ENCODE results near the gene TMEM141.
A peak's percentile ranks its signal among the peaks of the same experiment; 100 is the strongest.
"Not testable (repeated sequence)": the region's sequence is repeated elsewhere in the genome, so short reads cannot be mapped to it uniquely, and the experiment has no call there.

The TMEM141 gene

GRCh38 chr9:136835932-136836904 lies 45.1 kb downstream of the TMEM141 start:
- H3K4me3 ChIP-seq (ENCODE audit: low read length) = no peak overlapping the region
- no peaks in the 10 kb centered on the region for H3K9me3 ChIP-seq (ENCODE audit: low read length)
- no peaks in the 10 kb centered on the region for H3K27me3 ChIP-seq (ENCODE audit: insufficient read depth, low read length)
- peaks cover 14% of the 10 kb centered on the region for H3K4me1 ChIP-seq (ENCODE audit: insufficient read depth, low read length)
- H3K36me3 ChIP-seq (ENCODE audit: insufficient read depth, low read length) = peaks cover 54% of the 10 kb centered on the region
- H2AFZ ChIP-seq (ENCODE audit: low read depth, low read length) = no peak overlapping the region

DNA sequence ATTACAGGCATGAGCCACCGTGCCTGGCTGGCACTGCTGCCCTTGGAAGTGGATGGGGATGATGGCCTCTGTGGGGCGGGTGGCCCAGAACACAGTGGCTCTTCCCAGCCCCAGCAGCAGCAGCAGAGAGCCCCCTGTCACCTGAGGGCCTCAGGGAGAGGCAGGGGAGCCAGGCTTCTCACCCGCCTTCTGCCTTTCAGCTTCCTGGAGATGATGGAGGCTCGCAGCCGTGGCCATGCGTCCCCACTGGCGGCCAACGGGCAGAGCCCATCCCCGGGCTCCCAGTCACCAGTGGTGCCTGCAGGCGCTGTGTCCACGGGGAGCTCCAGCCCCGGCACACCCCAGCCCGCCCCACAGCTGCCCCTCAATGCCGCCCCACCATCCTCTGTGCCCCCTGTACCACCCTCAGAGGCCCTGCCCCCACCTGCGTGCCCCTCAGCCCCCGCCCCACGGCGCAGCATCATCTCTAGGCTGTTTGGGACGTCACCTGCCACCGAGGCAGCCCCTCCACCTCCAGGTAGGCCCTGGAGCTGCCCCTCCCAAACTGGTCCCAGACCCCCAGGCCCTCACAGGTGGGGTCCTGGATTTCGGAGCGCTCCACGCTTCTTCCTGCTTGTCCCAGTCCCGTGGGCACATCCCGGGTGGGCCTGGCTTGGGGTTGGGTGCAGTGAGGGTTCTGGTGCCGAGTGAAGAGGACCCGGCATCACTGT lies 46.2 kb downstream of the TMEM141 start:
- no peaks in the 10 kb centered on the region for H3K27me3 ChIP-seq (ENCODE audit: insufficient read depth, low read length)
- H3K4me1 ChIP-seq (ENCODE audit: insufficient read depth, low read length) = peaks cover 23% of the 10 kb centered on the region
- H2AFZ ChIP-seq (ENCODE audit: low read depth, low read length) = no peak overlapping the region
- no peak overlapping the region for H3K4me3 ChIP-seq (ENCODE audit: low read length)
- H3K9me3 ChIP-seq (ENCODE audit: low read length) = no peaks in the 10 kb centered on the region
- H3K36me3 ChIP-seq (ENCODE audit: insufficient read depth, low read length) = peaks cover 43% of the 10 kb centered on the region

DNA sequence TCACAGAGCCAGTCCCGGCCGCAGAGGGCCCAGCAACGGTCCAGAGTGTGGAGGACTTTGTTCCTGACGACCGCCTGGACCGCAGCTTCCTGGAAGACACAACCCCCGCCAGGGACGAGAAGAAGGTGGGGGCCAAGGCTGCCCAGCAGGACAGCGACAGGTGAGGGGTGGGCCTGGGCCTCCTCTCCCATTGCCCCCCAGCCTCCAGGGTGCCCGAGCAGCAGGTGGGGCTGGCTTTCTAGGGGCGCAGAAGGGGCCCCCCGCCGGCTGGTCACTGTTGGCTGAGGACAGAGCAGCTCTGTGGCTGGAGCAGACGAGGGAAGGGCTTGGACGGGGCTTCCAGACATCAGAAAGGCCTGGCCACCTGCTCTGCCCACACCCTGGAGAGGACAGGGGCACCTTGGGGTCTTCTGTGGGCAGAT lies 46.7 kb downstream of the TMEM141 start:
- H3K9me3 ChIP-seq (ENCODE audit: low read length); H2AFZ ChIP-seq (ENCODE audit: low read depth, low read length); H3K27me3 ChIP-seq (ENCODE audit: insufficient read depth, low read length); H3K4me3 ChIP-seq (ENCODE audit: low read length): not testable (repeated sequence)
- H3K4me1 ChIP-seq (ENCODE audit: insufficient read depth, low read length) = peaks cover 26% of the 10 kb centered on the region
- peaks cover 38% of the 10 kb centered on the region for H3K36me3 ChIP-seq (ENCODE audit: insufficient read depth, low read length)

DNA sequence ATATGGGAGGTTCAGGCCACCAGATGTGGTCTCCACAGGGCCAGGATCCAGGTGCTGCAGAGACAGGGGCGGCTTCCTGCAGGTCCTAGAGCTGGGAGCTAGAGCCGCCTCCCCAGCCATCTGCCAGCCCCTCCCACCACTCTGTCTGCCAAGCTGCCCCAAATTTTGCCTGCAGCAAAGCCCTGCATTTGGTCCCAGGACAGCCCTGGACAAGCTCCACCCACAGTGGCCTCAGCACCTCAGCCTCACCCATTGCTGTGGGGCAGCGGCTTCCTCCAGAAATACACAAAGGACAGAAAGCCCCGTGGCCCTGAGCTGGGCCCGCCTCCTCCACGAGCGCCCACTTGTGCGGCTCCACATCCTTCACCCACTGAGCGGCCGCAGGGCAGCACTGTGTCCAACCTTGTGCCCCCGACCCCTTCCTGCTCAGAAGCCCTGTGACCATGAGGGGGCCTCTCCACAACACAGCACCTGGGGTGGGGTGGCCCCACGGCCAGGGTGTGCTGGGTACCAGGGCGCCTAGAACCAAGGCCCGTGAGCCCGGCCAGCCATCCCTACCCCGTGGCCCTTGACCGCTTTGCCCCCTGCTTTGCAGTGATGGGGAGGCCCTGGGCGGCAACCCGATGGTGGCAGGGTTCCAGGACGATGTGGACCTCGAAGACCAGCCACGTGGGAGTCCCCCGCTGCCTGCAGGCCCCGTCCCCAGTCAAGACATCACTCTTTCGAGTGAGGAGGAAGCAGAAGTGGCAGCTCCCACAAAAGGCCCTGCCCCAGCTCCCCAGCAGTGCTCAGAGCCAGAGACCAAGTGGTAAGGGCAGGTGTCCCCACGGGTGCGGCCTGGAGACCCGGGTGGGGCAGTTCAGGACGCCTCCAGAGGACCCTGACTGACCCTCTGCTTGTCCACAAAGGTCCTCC lies 47.4 kb downstream of the TMEM141 start:
- H3K36me3 ChIP-seq (ENCODE audit: insufficient read depth, low read length) = peaks cover 37% of the 10 kb centered on the region
- H3K9me3 ChIP-seq (ENCODE audit: low read length) = no peaks in the 10 kb centered on the region
- no peak overlapping the region for H2AFZ ChIP-seq (ENCODE audit: low read depth, low read length)
- no peak overlapping the region for H3K4me3 ChIP-seq (ENCODE audit: low read length)
- H3K27me3 ChIP-seq (ENCODE audit: insufficient read depth, low read length) = no peaks in the 10 kb centered on the region
- peaks cover 32% of the 10 kb centered on the region for H3K4me1 ChIP-seq (ENCODE audit: insufficient read depth, low read length)

GRCh38 chr9:136839229-136840139 lies 48.3 kb downstream of the TMEM141 start:
- Histone ChIP-seq H2AFZ (ENCODE audit: low read depth, low read length) (no peak overlapping the region), H3K27me3 (ENCODE audit: insufficient read depth, low read length) (no peaks in the 10 kb centered on the region), H3K4me3 (ENCODE audit: low read length) (no peak overlapping the region), H3K4me1 (ENCODE audit: insufficient read depth, low read length) (peaks cover 32% of the 10 kb centered on the region), H3K36me3 (ENCODE audit: insufficient read depth, low read length) (peaks cover 33% of the 10 kb centered on the region), H3K9me3 (ENCODE audit: low read length) (no peaks in the 10 kb centered on the region)

DNA sequence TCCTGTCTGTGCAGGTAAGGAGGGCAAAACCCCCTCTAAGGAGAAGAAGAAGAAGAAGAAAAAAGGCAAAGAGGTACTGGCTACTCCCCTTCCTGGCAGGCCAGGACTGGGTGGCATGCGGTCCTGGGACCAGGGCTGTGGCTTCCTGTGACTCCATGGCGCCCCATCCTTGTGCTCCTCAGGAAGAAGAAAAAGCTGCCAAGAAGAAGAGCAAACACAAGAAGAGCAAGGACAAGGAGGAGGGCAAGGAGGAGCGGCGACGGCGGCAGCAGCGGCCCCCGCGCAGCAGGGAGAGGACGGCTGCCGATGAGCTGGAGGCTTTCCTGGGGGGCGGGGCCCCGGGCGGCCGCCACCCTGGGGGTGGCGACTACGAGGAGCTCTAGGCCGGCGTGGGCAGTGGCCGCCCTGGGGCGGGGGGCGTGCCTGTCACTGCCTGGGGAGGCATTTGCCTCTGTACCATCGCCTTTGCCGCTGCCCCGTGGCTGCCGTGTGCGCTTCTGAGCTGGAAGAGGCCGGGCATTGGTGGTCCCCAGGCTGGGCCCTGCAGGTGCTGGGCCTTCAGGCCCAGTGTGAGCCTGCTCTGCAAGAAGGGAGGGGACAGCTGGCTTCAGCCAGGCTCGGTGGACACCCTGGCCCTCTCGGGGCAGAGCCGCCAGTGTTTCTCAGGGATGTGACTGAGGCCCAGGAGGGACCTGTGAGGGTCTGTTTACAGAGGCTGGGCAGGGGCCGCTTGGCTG lies 49.2 kb downstream of the TMEM141 start:
- Histone ChIP-seq H3K4me1 (ENCODE audit: insufficient read depth, low read length) (peaks cover 32% of the 10 kb centered on the region), H3K4me3 (ENCODE audit: low read length) (no peak overlapping the region), H3K36me3 (ENCODE audit: insufficient read depth, low read length) (peaks cover 31% of the 10 kb centered on the region)

DNA sequence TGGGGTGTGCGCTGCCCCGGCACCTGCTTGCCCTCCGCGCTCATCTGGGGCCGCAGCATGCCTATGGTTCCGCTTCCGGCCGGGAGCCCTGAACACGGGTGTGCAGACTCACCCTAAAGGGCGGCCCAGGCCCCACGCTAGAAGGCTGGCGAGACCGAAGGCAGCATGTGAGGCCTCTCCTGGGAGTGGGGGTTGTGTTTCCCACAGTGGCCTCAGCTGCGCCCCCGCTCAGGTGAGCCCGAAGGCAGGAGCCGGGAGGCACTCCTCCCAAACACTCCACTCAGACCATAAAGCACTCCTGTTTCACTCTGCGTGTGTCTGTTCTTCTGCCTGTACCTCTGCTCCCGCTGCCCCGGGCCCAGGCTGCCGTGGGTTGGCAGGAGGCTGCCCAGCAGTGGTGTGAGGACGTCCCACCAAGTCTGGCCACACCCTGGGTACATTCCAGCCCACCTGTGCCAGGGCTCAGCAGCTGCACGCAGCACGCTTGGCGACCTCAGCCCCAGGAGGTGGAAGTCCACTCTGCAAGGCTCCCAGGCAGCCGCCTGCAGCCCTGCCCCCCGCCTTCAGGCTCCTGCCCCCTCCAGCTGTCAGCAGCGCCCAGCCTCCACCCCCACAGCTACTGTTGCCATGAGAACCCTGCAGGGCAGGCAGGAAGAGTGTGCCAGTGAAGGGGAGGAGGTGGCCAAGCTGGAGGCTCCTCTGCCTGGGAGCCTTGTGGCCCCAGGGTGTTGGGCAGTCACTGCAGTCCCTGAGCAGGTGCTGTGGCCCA lies 49.9 kb downstream of the TMEM141 start:
- Histone ChIP-seq H3K4me1 (ENCODE audit: insufficient read depth, low read length) (peaks cover 32% of the 10 kb centered on the region), H3K9me3 (ENCODE audit: low read length) (no peaks in the 10 kb centered on the region), H3K36me3 (ENCODE audit: insufficient read depth, low read length) (peaks cover 24% of the 10 kb centered on the region), H3K27me3 (ENCODE audit: insufficient read depth, low read length) (no peaks in the 10 kb centered on the region), H3K4me3 (ENCODE audit: low read length) (no peak overlapping the region), H2AFZ (ENCODE audit: low read depth, low read length) (no peak overlapping the region)

More for the DNA sequence above, 49.2 kb downstream of the TMEM141 start:
- no peaks in the 10 kb centered on the region for H3K27me3 ChIP-seq (ENCODE audit: insufficient read depth, low read length)
- H2AFZ ChIP-seq (ENCODE audit: low read depth, low read length) = no peak overlapping the region
- no peaks in the 10 kb centered on the region for H3K9me3 ChIP-seq (ENCODE audit: low read length)

GRCh38 chr9:136841646-136842379 lies 50.7 kb downstream of the TMEM141 start:
- H3K4me3 ChIP-seq (ENCODE audit: low read length) = not testable (repeated sequence)
- peaks cover 22% of the 10 kb centered on the region for H3K36me3 ChIP-seq (ENCODE audit: insufficient read depth, low read length)

DNA sequence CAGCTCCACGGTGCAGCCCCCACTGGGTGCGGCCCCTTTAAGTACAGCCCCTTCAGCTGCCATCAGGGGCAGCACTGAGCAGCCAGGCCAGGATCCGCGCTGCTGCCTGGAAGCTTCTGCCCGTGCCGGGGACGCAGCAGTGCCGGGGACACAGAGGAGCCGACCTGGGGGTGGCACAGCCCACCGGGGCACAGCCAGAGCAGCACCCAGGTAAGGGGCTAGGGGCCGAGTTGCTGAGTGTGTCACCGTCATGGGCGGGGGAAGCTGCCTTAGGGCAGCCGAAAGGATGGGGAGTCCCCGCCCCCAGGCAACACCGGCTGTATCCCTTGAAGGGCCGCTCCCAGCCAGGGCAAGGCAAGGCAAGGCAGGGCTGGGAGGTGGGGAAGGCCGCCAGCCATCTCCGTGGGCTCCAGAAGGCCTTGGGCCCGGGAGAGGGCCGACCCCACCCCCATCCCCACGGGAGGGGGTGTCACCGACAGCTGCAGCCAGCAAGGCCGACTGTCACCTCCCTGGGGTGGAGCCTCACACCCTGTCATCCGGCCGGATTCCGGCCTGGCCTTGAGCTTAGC lies 51.3 kb downstream of the TMEM141 start, which contains the start of gene AJM1:
TSS of gene AJM1 (plus strand) at position 99 of the 569 bp plus-strand sequence. CDS start 1,937 bp downstream, outside the sequence.
- H3K27me3 ChIP-seq (ENCODE audit: insufficient read depth, low read length); H3K9me3 ChIP-seq (ENCODE audit: low read length); H2AFZ ChIP-seq (ENCODE audit: low read depth, low read length): not testable (repeated sequence)
- Histone ChIP-seq H3K4me1 (ENCODE audit: insufficient read depth, low read length) (peaks cover 33% of the 10 kb centered on the region), H3K4me3 (ENCODE audit: low read length) (peak within 1 kb of the TSS; percentile 56), H3K36me3 (ENCODE audit: insufficient read depth, low read length) (peaks cover 22% of the 10 kb centered on the region)

More at GRCh38 chr9:136841646-136842379, 50.7 kb downstream of the TMEM141 start:
- not testable (repeated sequence) for H3K9me3 ChIP-seq (ENCODE audit: low read length); H2AFZ ChIP-seq (ENCODE audit: low read depth, low read length); H3K27me3 ChIP-seq (ENCODE audit: insufficient read depth, low read length)
- H3K4me1 ChIP-seq (ENCODE audit: insufficient read depth, low read length) = peaks cover 32% of the 10 kb centered on the region

All from neuron (in vitro differentiated cells).